ENCODE results near the gene SYT11. TPM values are rescaled to one million over a fixed set of nuclear protein-coding genes. Genes with fewer than 3 reads are reported as not detected.

Gene SYT11
- total RNA-seq, 1 donor from 2014 or later = 4.9 TPM

DNA sequence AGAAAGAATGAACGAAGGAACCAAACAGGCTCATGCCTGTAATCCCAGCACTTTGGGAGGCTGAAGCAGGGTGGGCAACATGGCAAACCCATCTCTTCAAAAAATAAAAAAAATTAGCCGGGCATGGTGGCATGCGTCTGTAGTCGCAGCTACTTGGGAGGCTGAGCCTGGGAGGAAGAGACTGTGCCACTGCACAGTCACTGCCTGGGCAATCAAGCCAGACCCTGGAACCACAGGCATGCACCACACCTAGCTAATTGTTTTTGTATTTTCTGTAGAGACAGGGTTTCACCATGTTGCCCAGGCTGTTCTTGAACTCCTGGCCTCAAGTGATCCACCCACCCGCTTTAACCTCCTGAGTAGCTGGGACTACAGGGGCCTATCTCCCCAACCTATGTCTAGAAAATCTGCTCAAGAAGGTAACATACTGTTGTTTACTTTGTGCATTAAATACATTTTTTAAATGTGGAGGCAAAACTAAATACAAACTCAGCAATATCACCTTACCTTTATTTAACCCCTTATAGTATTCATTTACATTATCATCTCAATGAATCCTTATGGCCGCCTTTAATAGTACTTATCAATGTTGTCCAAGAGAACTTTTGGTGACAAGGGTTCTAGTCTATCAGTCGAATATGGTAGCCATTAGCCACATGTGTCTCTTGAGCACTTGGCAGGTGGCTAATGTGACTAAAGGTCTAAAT is 72.1 kb downstream of the SYT11 start:
- H3K27ac Mint-ChIP-seq (ENCODE audit: unreplicated experiment) = peak overlapping the region; percentile 90
- H3K4me1 Mint-ChIP-seq (ENCODE audit: low read depth) = peaks cover 30% of the 10 kb centered on the region
- H3K4me3 Mint-ChIP-seq (ENCODE audit: unreplicated experiment) = peak overlapping the region; percentile 65
- no peaks in the 10 kb centered on the region for H3K27me3 Mint-ChIP-seq (ENCODE audit: low read depth)
- no peaks in the 10 kb centered on the region for H3K9me3 Mint-ChIP-seq (ENCODE audit: low read depth)
- no peak for DNase-seq (ENCODE audit: low spot score)
- H3K36me3 Mint-ChIP-seq (ENCODE audit: low read depth) = peaks cover 24% of the 10 kb centered on the region
- TF ChIP-seq, protein P1, sequence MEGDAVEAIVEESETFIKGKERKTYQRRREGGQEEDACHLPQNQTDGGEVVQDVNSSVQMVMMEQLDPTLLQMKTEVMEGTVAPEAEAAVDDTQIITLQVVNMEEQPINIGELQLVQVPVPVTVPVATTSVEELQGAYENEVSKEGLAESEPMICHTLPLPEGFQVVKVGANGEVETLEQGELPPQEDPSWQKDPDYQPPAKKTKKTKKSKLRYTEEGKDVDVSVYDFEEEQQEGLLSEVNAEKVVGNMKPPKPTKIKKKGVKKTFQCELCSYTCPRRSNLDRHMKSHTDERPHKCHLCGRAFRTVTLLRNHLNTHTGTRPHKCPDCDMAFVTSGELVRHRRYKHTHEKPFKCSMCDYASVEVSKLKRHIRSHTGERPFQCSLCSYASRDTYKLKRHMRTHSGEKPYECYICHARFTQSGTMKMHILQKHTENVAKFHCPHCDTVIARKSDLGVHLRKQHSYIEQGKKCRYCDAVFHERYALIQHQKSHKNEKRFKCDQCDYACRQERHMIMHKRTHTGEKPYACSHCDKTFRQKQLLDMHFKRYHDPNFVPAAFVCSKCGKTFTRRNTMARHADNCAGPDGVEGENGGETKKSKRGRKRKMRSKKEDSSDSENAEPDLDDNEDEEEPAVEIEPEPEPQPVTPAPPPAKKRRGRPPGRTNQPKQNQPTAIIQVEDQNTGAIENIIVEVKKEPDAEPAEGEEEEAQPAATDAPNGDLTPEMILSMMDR (IDR thresholded peaks at IDR 0.05) = no peak

DNA sequence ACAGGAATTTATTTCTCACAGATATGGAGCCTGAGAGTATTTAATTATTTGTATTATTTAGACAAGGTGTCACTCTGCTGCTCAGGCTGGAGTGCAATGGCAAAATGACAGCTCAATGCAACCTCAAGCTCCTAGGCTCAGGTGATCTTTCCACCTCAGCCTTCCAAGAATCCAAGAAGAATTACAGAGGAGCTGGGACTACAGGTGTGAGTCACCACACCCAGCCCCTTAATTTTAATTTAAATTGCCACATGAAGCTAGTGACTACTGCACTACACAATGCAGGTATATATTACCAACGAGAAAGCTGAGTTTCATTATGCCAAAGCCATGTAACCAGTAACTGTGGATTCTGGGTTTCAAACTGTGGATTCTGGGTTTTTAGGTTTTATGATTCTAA is 72.7 kb downstream of the SYT11 start:
- Mint-ChIP-seq H3K36me3 (ENCODE audit: low read depth) (peaks cover 18% of the 10 kb centered on the region), H3K9me3 (ENCODE audit: low read depth) (no peaks in the 10 kb centered on the region), H3K4me3 (ENCODE audit: unreplicated experiment) (peak overlapping the region; percentile 12), H3K27ac (ENCODE audit: unreplicated experiment) (peak overlapping the region; percentile 69), H3K27me3 (ENCODE audit: low read depth) (no peaks in the 10 kb centered on the region), H3K4me1 (ENCODE audit: low read depth) (peaks cover 30% of the 10 kb centered on the region)
- TF ChIP-seq, protein P1 (IDR thresholded peaks at IDR 0.05) = no peak
- no peak for DNase-seq (ENCODE audit: low spot score)

DNA sequence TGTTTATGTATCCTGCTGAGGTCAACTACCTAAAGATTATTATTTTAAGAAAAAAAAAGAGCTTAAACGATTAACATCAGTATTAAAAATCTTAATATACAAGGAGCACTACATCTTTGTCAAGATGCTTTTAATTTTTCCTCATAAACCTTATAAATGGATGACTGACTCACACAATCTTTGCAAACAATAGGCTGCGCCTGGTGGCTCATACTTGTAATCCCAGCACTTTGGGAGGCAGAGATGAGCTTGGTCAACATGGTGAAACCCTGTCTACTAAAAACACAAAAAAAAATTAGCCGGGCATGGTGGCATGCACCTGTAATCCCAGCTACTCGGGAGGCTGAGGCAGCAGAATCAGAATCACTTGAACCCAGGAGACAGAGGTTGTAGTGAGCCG is 73.1 kb downstream of the SYT11 start:
- Mint-ChIP-seq H3K27me3 (ENCODE audit: low read depth) (no peaks in the 10 kb centered on the region), H3K4me3 (ENCODE audit: unreplicated experiment) (peak overlapping the region; percentile 46), H3K36me3 (ENCODE audit: low read depth) (peaks cover 15% of the 10 kb centered on the region), H3K9me3 (ENCODE audit: low read depth) (no peaks in the 10 kb centered on the region), H3K4me1 (ENCODE audit: low read depth) (peaks cover 30% of the 10 kb centered on the region), H3K27ac (ENCODE audit: unreplicated experiment) (peak overlapping the region; percentile 41)
- no peak for DNase-seq (ENCODE audit: low spot score)
- TF ChIP-seq, protein P1 (IDR thresholded peaks at IDR 0.05) = no peak

DNA sequence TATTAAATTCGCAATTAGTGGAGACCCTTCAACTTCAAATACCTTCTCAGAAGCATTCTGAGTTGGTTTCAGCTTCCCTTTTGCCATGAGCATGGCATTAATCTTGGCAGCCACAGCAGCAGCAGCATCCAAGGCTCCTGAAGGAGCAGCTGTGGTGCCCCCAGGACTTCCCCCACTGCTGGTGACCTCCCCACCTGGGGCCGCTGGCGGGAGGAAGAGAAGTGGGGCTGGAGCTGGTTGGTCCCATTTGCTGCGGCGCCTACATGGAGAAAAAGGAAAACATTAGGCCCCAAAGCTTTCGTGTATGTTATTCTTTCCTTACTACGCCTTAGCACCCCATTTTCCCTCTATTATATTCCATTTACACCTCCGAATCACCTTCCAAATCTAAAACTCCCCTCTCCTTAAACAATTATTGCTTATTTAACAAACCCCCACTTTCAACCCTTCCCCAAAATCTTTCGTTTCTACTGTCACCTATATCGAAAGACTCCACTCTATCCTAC is 74.3 kb downstream of the SYT11 start:
- Mint-ChIP-seq H3K27me3 (ENCODE audit: low read depth) (no peaks in the 10 kb centered on the region), H3K4me3 (ENCODE audit: unreplicated experiment) (no peak overlapping the region), H3K4me1 (ENCODE audit: low read depth) (peaks cover 38% of the 10 kb centered on the region), H3K9me3 (ENCODE audit: low read depth) (no peaks in the 10 kb centered on the region), H3K27ac (ENCODE audit: unreplicated experiment) (no peak overlapping the region), H3K36me3 (ENCODE audit: low read depth) (peaks cover 11% of the 10 kb centered on the region)
- TF ChIP-seq, protein P1 (IDR thresholded peaks at IDR 0.05) = no peak
- no peak for DNase-seq (ENCODE audit: low spot score)

DNA sequence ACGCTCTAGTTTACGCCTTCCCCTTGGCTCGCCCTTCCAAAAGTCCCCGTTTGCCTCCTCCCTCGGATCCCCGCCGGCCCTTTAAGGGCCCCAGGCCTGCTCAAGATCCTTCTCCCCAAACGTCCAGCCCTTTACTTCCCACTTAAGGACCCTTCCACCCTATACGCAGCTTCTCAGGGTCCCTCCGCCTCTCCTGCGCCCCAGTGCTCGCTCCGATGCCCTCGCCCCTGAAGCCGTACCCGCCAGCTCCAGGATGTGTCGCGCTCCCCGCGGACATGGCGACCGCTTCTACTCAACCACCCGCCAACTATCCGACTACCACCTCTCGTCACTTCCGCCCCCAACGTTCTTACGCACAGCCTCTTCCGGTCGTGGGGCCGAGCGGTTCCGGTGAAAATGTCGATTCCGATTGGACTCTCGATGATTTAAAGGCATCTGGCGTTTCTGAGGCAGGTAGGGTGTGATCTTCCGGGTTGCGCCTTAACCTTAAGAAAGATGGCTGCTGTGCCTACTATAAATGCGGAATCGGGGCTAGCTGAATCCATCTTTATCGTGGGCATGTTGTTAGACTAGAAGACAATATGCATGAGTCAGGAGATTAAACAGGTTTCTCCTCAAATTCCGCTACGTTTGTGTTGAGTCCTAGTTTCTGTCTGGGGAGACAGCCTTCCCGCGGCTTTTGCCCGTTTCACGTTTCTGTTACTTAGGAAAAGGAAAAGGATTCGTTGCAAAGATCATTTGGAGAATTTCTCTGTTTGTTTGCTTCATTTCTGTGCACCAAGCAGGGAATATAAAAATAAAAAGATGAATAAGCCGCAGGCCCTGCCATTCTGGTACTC is 74.9 kb downstream of the SYT11 start, which contains the start of gene KHDC4:
Gene KHDC4 (minus strand): TSS at position 317 of the 839 bp plus-strand sequence. CDS start 40 bp downstream, at position 277.
- H3K9me3 Mint-ChIP-seq (ENCODE audit: low read depth) = no peaks in the 10 kb centered on the region
- DNase-seq (ENCODE audit: low spot score) = peak; percentile 97
- H3K4me3 Mint-ChIP-seq (ENCODE audit: unreplicated experiment) = peak within 1 kb of the TSS; percentile 28
- peaks cover 7% of the 10 kb centered on the region for H3K36me3 Mint-ChIP-seq (ENCODE audit: low read depth)
- peak within 1 kb of the TSS; percentile 27 for H3K27ac Mint-ChIP-seq (ENCODE audit: unreplicated experiment)
- no peaks in the 10 kb centered on the region for H3K27me3 Mint-ChIP-seq (ENCODE audit: low read depth)
- H3K4me1 Mint-ChIP-seq (ENCODE audit: low read depth) = peaks cover 37% of the 10 kb centered on the region
- TF ChIP-seq, protein P1 (IDR thresholded peaks at IDR 0.05) = peak; percentile 41
